Activated T-cell treated with anti-CD3 and anti-CD28 coated beads for 1 hour (primary cell): ENCODE measurements around the gene NDFIP1.
"Not testable (repeated sequence)": the region's sequence is repeated elsewhere in the genome, so short reads cannot be mapped to it uniquely, and the experiment has no call there.

Experiments
- DNase-seq: peaks from one replicate; pipeline ENCODE4 v3.0.0-alpha.2; 2020; ENCODE audit warnings: low read depth

NDFIP1 gene

GRCh38 chr5:142108432-142109330 is at the start of gene NDFIP1:
TSS of gene NDFIP1 (plus strand) at chr5:142108779. CDS start at chr5:142108975, 196 bp downstream.
- DNase-seq = peak; percentile 76

- DNase-seq = no peak
Measured at GRCh38 chr5:142059304-142059940, 49.2 kb upstream of the NDFIP1 start.

- DNase-seq = no peak
Measured at GRCh38 chr5:142063376-142063775, 45.2 kb upstream of the NDFIP1 start.

GRCh38 chr5:142063878-142064331 is 44.7 kb upstream of the NDFIP1 start:
- DNase-seq = peak; percentile 4

GRCh38 chr5:142065273-142065672 is 43.3 kb upstream of the NDFIP1 start:
- DNase-seq = no peak

- DNase-seq = no peak
Measured at GRCh38 chr5:142069606-142070399, 38.8 kb upstream of the NDFIP1 start.

GRCh38 chr5:142070734-142071133 is 37.8 kb upstream of the NDFIP1 start:
- no peak for DNase-seq

- DNase-seq = no peak
Measured at GRCh38 chr5:142072488-142072887, 36.1 kb upstream of the NDFIP1 start.

GRCh38 chr5:142073362-142073988 is 35.1 kb upstream of the NDFIP1 start:
- no peak for DNase-seq

GRCh38 chr5:142074006-142074405 is 34.6 kb upstream of the NDFIP1 start:
- no peak for DNase-seq

GRCh38 chr5:142078221-142078620 is 30.4 kb upstream of the NDFIP1 start:
- DNase-seq = no peak

GRCh38 chr5:142078706-142079105 is 29.9 kb upstream of the NDFIP1 start:
- DNase-seq = no peak

- DNase-seq = no peak
Measured at GRCh38 chr5:142079306-142079721, 29.3 kb upstream of the NDFIP1 start.

GRCh38 chr5:142080248-142080647 is 28.3 kb upstream of the NDFIP1 start:
- DNase-seq = no peak

GRCh38 chr5:142082182-142082781 is 26.3 kb upstream of the NDFIP1 start:
- no peak for DNase-seq

- DNase-seq = no peak
Measured at GRCh38 chr5:142086229-142086628, 22.4 kb upstream of the NDFIP1 start.

- no peak for DNase-seq
Measured at GRCh38 chr5:142086679-142087078, 21.9 kb upstream of the NDFIP1 start.

GRCh38 chr5:142087920-142088679 is 20.5 kb upstream of the NDFIP1 start:
- no peak for DNase-seq

GRCh38 chr5:142088855-142089479 is 19.6 kb upstream of the NDFIP1 start:
- not testable (repeated sequence) for DNase-seq

- DNase-seq = no peak
Measured at GRCh38 chr5:142091012-142091411, 17.6 kb upstream of the NDFIP1 start.
